GM12878 (cell line): Measurements from ENCODE around the gene NHSL2. TPM values are rescaled to one million over a fixed set of nuclear protein-coding genes. Genes with fewer than 3 reads are reported as not detected.

Experiments
- ATAC-seq: fragments of 200-7000 bp; cut with Tn5 transposase; 3 replicates; pipeline ENCODE4 v1.9.1; 2020; ENCODE audit warnings: mild to moderate bottlenecking, moderate library complexity
- BruUV-seq: library from RNA; stranded (reverse); fragments of 400-500 nt; replicated peaks from 2 replicates; lab custom pipeline; 2021; lab: Mats Ljungman, UMichigan
- CTCF ChIA-PET: fragments of 300-600 bp; sonication (Branson Sonifier 250); formaldehyde crosslinking; extraction: SDS; loops from one replicate; lab custom pipeline; 2021; ENCODE audit warnings: inconsistent platforms; lab: Yijun Ruan, JAX
- POLR2A ChIA-PET: fragments of 350-600 bp; formaldehyde crosslinking; extraction: SDS; loops from one replicate; lab custom pipeline; 2021; ENCODE audit warnings: inconsistent platforms; lab: Charles Lee
- RAD21 ChIA-PET: fragments of 300-600 bp; sonication (Branson Sonifier 250); formaldehyde crosslinking; loops from one replicate; lab custom pipeline; 2023; ENCODE audit warnings: antibody characterized with exemption; ENCODE audit not compliant: unreplicated experiment; lab: Charles Lee
- SMC1A ChIA-PET: fragments of 300-600 bp; sonication (Branson Sonifier 250); formaldehyde crosslinking; loops from one replicate; lab custom pipeline; 2023; ENCODE audit not compliant: unreplicated experiment, uncharacterized antibody; lab: Charles Lee
- DNase-seq: peaks from one replicate; pipeline ENCODE4 v3.0.0-alpha.2; 2011; ENCODE audit warnings: low read depth, low spot score
- FAIRE-seq: peaks from 3 replicates; lab custom pipeline; 2011; peaks lifted over from hg19 to GRCh38; lab: Jason Lieb, UNC
- H2AFZ ChIP-seq: 2 replicates; pipeline ENCODE4 v1.6.0; 2011; ENCODE audit warnings: low read depth, low read length, control low read depth; ENCODE audit not compliant: control insufficient read depth
- H3K27ac ChIP-seq: 2 replicates; pipeline ENCODE4 v1.5.1; 2011; ENCODE audit warnings: control low read depth; ENCODE audit not compliant: control insufficient read depth, insufficient read depth
- H3K27me3 ChIP-seq, 2 experiments: replicated peaks in 1 of 2; 2 replicates each; pipeline versions ENCODE4 v1.6.0 to v1.6.1; 2011; ENCODE audit warnings: low read length in 1 of 2; ENCODE audit not compliant: control insufficient read depth in 2 of 2, insufficient read depth in 2 of 2
- H3K36me3 ChIP-seq, 2 experiments: 2 replicates each; pipeline ENCODE4 v1.5.1; 2011; ENCODE audit warnings: low read length in 1 of 2; ENCODE audit not compliant: control insufficient read depth in 2 of 2, insufficient read depth in 2 of 2
- H3K4me1 ChIP-seq: 2 replicates; pipeline ENCODE4 v1.6.1; 2011; ENCODE audit warnings: mild to moderate bottlenecking, low read length, moderate library complexity, mixed read lengths; ENCODE audit not compliant: control insufficient read depth, insufficient read depth
- H3K4me2 ChIP-seq: 2 replicates; pipeline ENCODE4 v1.6.0; 2011; ENCODE audit warnings: control low read depth; ENCODE audit not compliant: control insufficient read depth, insufficient read depth
- H3K4me3 ChIP-seq: fragments of 200-600 bp; sonication (generic); 2 replicates; pipeline ENCODE4 v1.5.1; 2016
- H3K79me2 ChIP-seq: 2 replicates; pipeline ENCODE4 v1.6.0; 2011; ENCODE audit warnings: low read length; ENCODE audit not compliant: control insufficient read depth, insufficient read depth
- H3K9ac ChIP-seq: 2 replicates; pipeline ENCODE4 v1.8.0; 2011; ENCODE audit warnings: low read length, control low read depth, mixed read lengths; ENCODE audit not compliant: control insufficient read depth, insufficient read depth
- H3K9me3 ChIP-seq: replicated peaks from 3 replicates; pipeline ENCODE4 v1.5.1; 2011; ENCODE audit warnings: mild to moderate bottlenecking, low read length; ENCODE audit not compliant: control insufficient read depth, insufficient read depth
- H4K20me1 ChIP-seq: 2 replicates; pipeline ENCODE4 v1.6.0; 2011; ENCODE audit not compliant: control insufficient read depth, insufficient read depth
- BCL11A ChIP-seq: IDR thresholded peaks from 2 replicates; pipeline ENCODE4 v1.6.1; 2011; ENCODE audit warnings: low read depth, low read length
- ETV6 ChIP-seq, 2 experiments: fragments of 450-650 bp in 1 of 2; IDR thresholded peaks in 1 of 2; conservative IDR thresholded peaks in 1 of 2; 2 replicates each; pipeline ENCODE4 v1.6.1; 2014; ENCODE audit warnings: antibody characterized with exemption in 1 of 2, borderline replicate concordance in 1 of 2, low read depth in 1 of 2, mild to moderate bottlenecking in 1 of 2, moderate library complexity in 1 of 2
- EZH2 ChIP-seq: IDR thresholded peaks from 2 replicates; pipeline ENCODE4 v1.6.1; 2012; ENCODE audit warnings: low read depth, mild to moderate bottlenecking, control low read depth, inconsistent platforms, low read length, borderline replicate concordance; ENCODE audit not compliant: control insufficient read depth
- MXI1 ChIP-seq: fragments of 150-350 bp; IDR thresholded peaks from 2 replicates; pipeline ENCODE4 v1.6.1; 2011; ENCODE audit warnings: low read depth, mild to moderate bottlenecking, inconsistent platforms, low read length, improper control_type of control experiment
- NR2C2 ChIP-seq: IDR thresholded peaks from 2 replicates; pipeline ENCODE4 v1.6.1; 2011; ENCODE audit warnings: borderline replicate concordance, low read depth; ENCODE audit not compliant: control insufficient read depth, insufficient read length
- SUPT20H ChIP-seq: IDR thresholded peaks from 2 replicates; pipeline ENCODE4 v1.6.1; 2011; ENCODE audit warnings: low read depth, mild to moderate bottlenecking, low read length, moderate library complexity, borderline replicate concordance; ENCODE audit not compliant: control insufficient read depth
- whole genome bisulfite sequencing: methylation state at CpG from one replicate; pipeline ENCODE4 v1.1.6; 2016; ENCODE audit warnings: low lambda C conversion rate; ENCODE audit not compliant: insufficient replicate concordance, insufficient coverage; ENCODE audit errors: missing lambda C conversion rate; 5-methylcytosine and 5-hydroxymethylcytosine counted together
- in situ Hi-C: fragments of 300-500 bp; cut with MboI; formaldehyde crosslinking; loops from 9 replicates; pipeline ENCODE4 v1.14.3; 2018; ENCODE audit warnings: mixed read lengths
- intact Hi-C: fragments of 100-400 bp; cut with micrococcal nuclease; formaldehyde crosslinking; loops from one replicate; pipeline ENCODE4 v1.14.2; 2022; ENCODE audit not compliant: unreplicated experiment
- polyA plus RNA-seq, 11 experiments: library from polyadenylated mRNA; depleted of rRNA in 4 of 11; unstranded in 6 of 11; stranded (reverse) in 5 of 11; fragments of >200 nt; fragmentation: Nextera tagmentation in 4 of 11; fragmentation: Illumina TruSeq in 1 of 11; extraction: Ambion mirVana in 4 of 11; extraction: Trizol in 1 of 11; gene quantifications; 1 replicate in 1 of 11; 2 replicates in 10 of 11; pipeline versions ENCODE4 v1.2.1 to v1.2.3, GENCODE V29; 2011 to 2016; ENCODE audit warnings: inconsistent platforms in 2 of 11, missing spikeins in 2 of 11, low read depth in 1 of 11
- total RNA-seq, 4 experiments: library from RNA; depleted of rRNA in 3 of 4; stranded (reverse); fragments of >200 nt in 3 of 4; fragmentation: Illumina TruSeq in 1 of 4; extraction: Trizol in 1 of 4; gene quantifications; 2 replicates each; pipeline versions ENCODE4 v1.2.1 to v1.2.3, GENCODE V29; 2013 to 2021
- TF ChIP-seq, protein P1 (sequence below): IDR thresholded peaks from 2 replicates; pipeline ENCODE4 v1.6.1; 2011; ENCODE audit warnings: borderline replicate concordance, low read depth, mild to moderate bottlenecking, moderate library complexity, mixed read lengths, low read length; ENCODE audit not compliant: insufficient read depth; ENCODE audit errors: extremely low read length
- TF ChIP-seq, protein P2 (sequence below): fragments of 450-650 bp; formaldehyde crosslinking; IDR thresholded peaks from 2 replicates; pipeline ENCODE4 v1.5.0; 2022; ENCODE audit warnings: mild to moderate bottlenecking, missing genetic modification characterization

Gene NHSL2
- total and polyA plus RNA-seq, 10 of the 15 experiments (the other 5 are each of a cell fraction or from before 2014, with no cell fraction given), result 0.05 to 0.53 (median 0.07) TPM; not detected in 2

DNA sequence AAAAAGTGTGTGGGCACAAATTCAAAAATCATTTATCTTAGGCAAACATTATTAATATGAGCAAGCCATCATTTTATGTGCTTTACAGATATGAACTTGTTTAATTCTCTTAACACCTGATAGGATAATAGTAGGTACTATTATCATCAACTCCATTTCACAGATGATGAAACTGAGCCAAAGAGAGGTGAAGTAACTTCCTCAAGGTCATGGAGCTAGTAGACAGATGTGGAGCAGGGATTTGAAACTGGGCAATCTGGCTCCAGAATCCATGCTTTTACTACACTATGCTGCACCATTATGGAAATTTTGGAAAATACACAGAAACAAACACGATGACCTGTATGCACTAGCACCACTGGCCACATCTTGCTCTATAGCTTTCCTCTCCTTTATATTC lies 269.9 kb downstream of the NHSL2 start:
- 32% methylated on average over 1 of the region's 1 CpG for WGBS
- Histone ChIP-seq H3K36me3 (no peaks in the 10 kb centered on the region), H3K9ac (peak overlapping the region; percentile 75), H2AFZ (peak overlapping the region; percentile 75), H3K4me1 (peaks cover 3% of the 10 kb centered on the region; the same call in 1 of the 2 replicates), H3K9me3 (no peaks in the 10 kb centered on the region), H3K4me2 (peak overlapping the region; percentile 71), H4K20me1 (no peaks in the 10 kb centered on the region), H3K27ac (peak overlapping the region; percentile 83), H3K4me3 (no peak overlapping the region), H3K79me2 (peaks cover 9% of the 10 kb centered on the region), H3K27me3 (no peaks in the 10 kb centered on the region)
- TF ChIP-seq, protein P1, sequence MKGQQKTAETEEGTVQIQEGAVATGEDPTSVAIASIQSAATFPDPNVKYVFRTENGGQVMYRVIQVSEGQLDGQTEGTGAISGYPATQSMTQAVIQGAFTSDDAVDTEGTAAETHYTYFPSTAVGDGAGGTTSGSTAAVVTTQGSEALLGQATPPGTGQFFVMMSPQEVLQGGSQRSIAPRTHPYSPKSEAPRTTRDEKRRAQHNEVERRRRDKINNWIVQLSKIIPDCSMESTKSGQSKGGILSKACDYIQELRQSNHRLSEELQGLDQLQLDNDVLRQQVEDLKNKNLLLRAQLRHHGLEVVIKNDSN, result no peak
- TF ChIP-seq NR2C2 (no peak), EZH2 (no peak), SUPT20H (no peak), BCL11A (no peak), MXI1 (no peak), ETV6 (conservative IDR thresholded peaks at IDR 0.05 in 1 of 2, IDR thresholded peaks at IDR 0.05 in 1 of 2; ENCODE audit: borderline replicate concordance in 1 of 2, low read depth in 1 of 2) (no peak)
- TF ChIP-seq, protein P2, sequence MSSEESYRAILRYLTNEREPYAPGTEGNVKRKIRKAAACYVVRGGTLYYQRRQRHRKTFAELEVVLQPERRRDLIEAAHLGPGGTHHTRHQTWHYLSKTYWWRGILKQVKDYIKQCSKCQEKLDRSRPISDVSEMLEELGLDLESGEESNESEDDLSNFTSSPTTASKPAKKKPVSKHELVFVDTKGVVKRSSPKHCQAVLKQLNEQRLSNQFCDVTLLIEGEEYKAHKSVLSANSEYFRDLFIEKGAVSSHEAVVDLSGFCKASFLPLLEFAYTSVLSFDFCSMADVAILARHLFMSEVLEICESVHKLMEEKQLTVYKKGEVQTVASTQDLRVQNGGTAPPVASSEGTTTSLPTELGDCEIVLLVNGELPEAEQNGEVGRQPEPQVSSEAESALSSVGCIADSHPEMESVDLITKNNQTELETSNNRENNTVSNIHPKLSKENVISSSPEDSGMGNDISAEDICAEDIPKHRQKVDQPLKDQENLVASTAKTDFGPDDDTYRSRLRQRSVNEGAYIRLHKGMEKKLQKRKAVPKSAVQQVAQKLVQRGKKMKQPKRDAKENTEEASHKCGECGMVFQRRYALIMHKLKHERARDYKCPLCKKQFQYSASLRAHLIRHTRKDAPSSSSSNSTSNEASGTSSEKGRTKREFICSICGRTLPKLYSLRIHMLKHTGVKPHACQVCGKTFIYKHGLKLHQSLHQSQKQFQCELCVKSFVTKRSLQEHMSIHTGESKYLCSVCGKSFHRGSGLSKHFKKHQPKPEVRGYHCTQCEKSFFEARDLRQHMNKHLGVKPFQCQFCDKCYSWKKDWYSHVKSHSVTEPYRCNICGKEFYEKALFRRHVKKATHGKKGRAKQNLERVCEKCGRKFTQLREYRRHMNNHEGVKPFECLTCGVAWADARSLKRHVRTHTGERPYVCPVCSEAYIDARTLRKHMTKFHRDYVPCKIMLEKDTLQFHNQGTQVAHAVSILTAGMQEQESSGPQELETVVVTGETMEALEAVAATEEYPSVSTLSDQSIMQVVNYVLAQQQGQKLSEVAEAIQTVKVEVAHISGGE (CRISPR knock-in tag), result no peak
- ATAC-seq (no peak), FAIRE-seq (no peak), DNase-seq (no peak)
- POLR2A ChIA-PET, result no interaction called here
- in situ Hi-C loops, result no loop called here
- intact Hi-C loops, result loop anchor here (2.0 to 5.0 kb wide), 2 partner anchors 38 to 53 kb away; no protein-coding TSS in a partner anchor
- SMC1A ChIA-PET, result interaction anchor here (0.7 to 1.2 kb wide), 2 partner anchors 77 to 159 kb away, joined by 3 to 4 read pairs; no protein-coding TSS in a partner anchor
- RAD21 ChIA-PET, result interaction anchor here (1.0 to 1.3 kb wide), 2 partner anchors 58 to 97 kb away, joined by 3 read pairs; partner anchors contain the start of genes ERCC6L and RPS4X
- CTCF ChIA-PET, result interaction anchor here (0.6 kb wide), 1 partner anchor 13 kb away, joined by 3 read pairs; no protein-coding TSS in a partner anchor
- TSS peak; percentile 82 for BruUV-seq
